Lower leg skin (tissue), 3 donors: ENCODE measurements around the gene TBC1D22A.

Experiments used
- POLR2A ChIP-seq, 2 donors: fragments of 450-650 bp; IDR thresholded peaks; one replicate each; pipeline ENCODE4 v1.6.1; 2016 to 2017; ENCODE audit warnings: antibody characterized with exemption in 2 of 2, mild to moderate bottlenecking in 1 of 2, moderate library complexity in 1 of 2
- TF ChIP-seq, protein P1 (sequence below), 3 donors: fragments of 450-650 bp; IDR thresholded peaks; one replicate each; pipeline ENCODE4 v1.5.1; 2016; ENCODE audit warnings: antibody characterized with exemption in 3 of 3, mild to moderate bottlenecking in 3 of 3, moderate library complexity in 2 of 3

DNA sequence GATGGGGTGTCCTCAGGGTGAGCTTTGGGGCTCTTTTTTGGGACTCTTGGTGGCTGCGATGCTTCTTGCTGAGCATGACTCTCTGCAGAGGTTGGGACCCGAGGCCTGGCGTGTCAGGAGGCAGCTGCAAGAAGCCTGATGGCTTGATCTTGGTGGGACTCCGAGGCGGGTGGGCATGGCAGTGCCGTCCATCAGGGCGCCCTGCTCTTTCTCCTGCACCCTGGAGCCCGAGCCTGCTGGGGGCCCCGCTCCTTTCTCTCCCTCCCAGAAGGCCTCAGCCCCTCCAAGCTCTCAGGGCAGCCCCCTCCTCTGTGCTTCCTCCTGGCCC is 432.7 kb downstream of the TBC1D22A start:
- TF ChIP-seq, protein P1, sequence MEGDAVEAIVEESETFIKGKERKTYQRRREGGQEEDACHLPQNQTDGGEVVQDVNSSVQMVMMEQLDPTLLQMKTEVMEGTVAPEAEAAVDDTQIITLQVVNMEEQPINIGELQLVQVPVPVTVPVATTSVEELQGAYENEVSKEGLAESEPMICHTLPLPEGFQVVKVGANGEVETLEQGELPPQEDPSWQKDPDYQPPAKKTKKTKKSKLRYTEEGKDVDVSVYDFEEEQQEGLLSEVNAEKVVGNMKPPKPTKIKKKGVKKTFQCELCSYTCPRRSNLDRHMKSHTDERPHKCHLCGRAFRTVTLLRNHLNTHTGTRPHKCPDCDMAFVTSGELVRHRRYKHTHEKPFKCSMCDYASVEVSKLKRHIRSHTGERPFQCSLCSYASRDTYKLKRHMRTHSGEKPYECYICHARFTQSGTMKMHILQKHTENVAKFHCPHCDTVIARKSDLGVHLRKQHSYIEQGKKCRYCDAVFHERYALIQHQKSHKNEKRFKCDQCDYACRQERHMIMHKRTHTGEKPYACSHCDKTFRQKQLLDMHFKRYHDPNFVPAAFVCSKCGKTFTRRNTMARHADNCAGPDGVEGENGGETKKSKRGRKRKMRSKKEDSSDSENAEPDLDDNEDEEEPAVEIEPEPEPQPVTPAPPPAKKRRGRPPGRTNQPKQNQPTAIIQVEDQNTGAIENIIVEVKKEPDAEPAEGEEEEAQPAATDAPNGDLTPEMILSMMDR (IDR thresholded peaks at IDR 0.05) = no peak
- TF ChIP-seq POLR2A (IDR thresholded peaks at IDR 0.05) = no peak
